NCI-H748 treated with DMSO at 0.1 percent for 48 hours (cell line): ENCODE results near the gene XPO4.
"Not testable (repeated sequence)": the region's sequence is repeated elsewhere in the genome, so short reads cannot be mapped to it uniquely, and the experiment has no call there.

Experiments used
- DNase-seq: peaks from one replicate; lab custom pipeline; 2025; lab: John Stamatoyannopoulos, UW

Gene XPO4

GRCh38 chr13:20890540-20890939 lies 12.0 kb downstream of the XPO4 start:
- DNase-seq, result not testable (repeated sequence)

GRCh38 chr13:20882206-20882605 lies 20.3 kb downstream of the XPO4 start:
- DNase-seq, result no peak

- no peak for DNase-seq
These were observed 24.6 kb downstream of the XPO4 start for GRCh38 chr13:20877902-20878301.

GRCh38 chr13:20876802-20877201 lies 25.7 kb downstream of the XPO4 start:
- DNase-seq, result not testable (repeated sequence)

- DNase-seq, result not testable (repeated sequence)
These were observed 28.1 kb downstream of the XPO4 start for GRCh38 chr13:20874439-20874838.

- no peak for DNase-seq
These were observed 29.2 kb downstream of the XPO4 start for GRCh38 chr13:20873348-20873747.

- DNase-seq, result no peak
These were observed 31.7 kb downstream of the XPO4 start for GRCh38 chr13:20870829-20871228.

GRCh38 chr13:20869540-20869939 lies 33.0 kb downstream of the XPO4 start:
- peak; percentile 72 for DNase-seq

GRCh38 chr13:20867408-20867807 lies 35.1 kb downstream of the XPO4 start:
- DNase-seq, result no peak

- DNase-seq, result not testable (repeated sequence)
These were observed 40.9 kb downstream of the XPO4 start for GRCh38 chr13:20861666-20862065.

- DNase-seq, result no peak
These were observed 41.7 kb downstream of the XPO4 start for GRCh38 chr13:20860844-20861243.

GRCh38 chr13:20856650-20857049 lies 45.9 kb downstream of the XPO4 start:
- DNase-seq, result no peak

GRCh38 chr13:20851844-20852402 lies 50.6 kb downstream of the XPO4 start:
- no peak for DNase-seq

GRCh38 chr13:20848944-20849343 lies 53.6 kb downstream of the XPO4 start:
- DNase-seq, result peak; percentile 42

- no peak for DNase-seq
These were observed 54.3 kb downstream of the XPO4 start for GRCh38 chr13:20848203-20848602.

GRCh38 chr13:20847296-20847695 lies 55.2 kb downstream of the XPO4 start:
- no peak for DNase-seq

GRCh38 chr13:20843166-20843565 lies 59.4 kb downstream of the XPO4 start:
- DNase-seq, result no peak

- DNase-seq, result no peak
These were observed 62.0 kb downstream of the XPO4 start for GRCh38 chr13:20840568-20840967.

GRCh38 chr13:20833900-20834679 lies 68.5 kb downstream of the XPO4 start:
- no peak for DNase-seq

GRCh38 chr13:20832861-20833260 lies 69.7 kb downstream of the XPO4 start:
- no peak for DNase-seq

- no peak for DNase-seq
These were observed 70.6 kb downstream of the XPO4 start for GRCh38 chr13:20831933-20832332.

- no peak for DNase-seq
These were observed 71.3 kb downstream of the XPO4 start for GRCh38 chr13:20831254-20831653.

GRCh38 chr13:20828539-20829364 lies 73.8 kb downstream of the XPO4 start:
- peak; percentile 50 for DNase-seq
